Measurements from ENCODE around the gene ACTR2. TPM values are rescaled to one million over a fixed set of nuclear protein-coding genes. Genes with fewer than 3 reads are reported as not detected.

The ACTR2 gene
- total RNA-seq, 1 donor from 2014 or later, result 493 TPM

DNA sequence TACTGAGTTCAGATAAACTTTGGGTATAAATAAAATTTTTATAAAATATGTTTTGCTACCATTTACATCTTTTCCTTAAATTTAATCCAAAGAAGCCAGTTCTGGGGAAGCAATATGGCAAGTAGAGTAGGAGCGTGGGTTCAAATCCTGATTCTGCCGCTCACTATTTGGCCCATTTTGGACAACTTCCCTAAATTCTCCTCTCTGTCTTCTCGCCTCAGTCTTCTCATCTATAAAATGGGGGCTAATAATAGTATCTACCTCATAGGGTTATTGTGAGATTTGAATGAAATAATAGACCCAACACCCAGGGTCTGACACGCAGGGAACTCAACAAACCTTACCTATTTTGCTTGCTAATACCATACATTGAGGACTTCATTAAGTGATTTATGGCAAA, 59.7 kb downstream of the ACTR2 start:
- Histone ChIP-seq H3K4me3 (ENCODE audit: insufficient read depth, low read depth, low read length) (no peak overlapping the region), H3K27ac (ENCODE audit: low read depth, low read length) (no peak overlapping the region), H3K9me3 (ENCODE audit: insufficient read depth, low read depth, low read length) (no peaks in the 10 kb centered on the region), H3K79me2 (ENCODE audit: insufficient read depth, low read length) (no peaks in the 10 kb centered on the region), H3K36me3 (ENCODE audit: insufficient read depth, low read length) (no peaks in the 10 kb centered on the region), H3K4me1 (ENCODE audit: insufficient read depth, low read length) (no peaks in the 10 kb centered on the region), H2AFZ (ENCODE audit: low read depth, low read length) (no peak overlapping the region), H3K4me2 (ENCODE audit: low read length) (no peak overlapping the region), H3K27me3 (ENCODE audit: insufficient read depth, low read length) (no peaks in the 10 kb centered on the region), H3K9ac (ENCODE audit: low read length) (no peak overlapping the region), H4K20me1 (ENCODE audit: insufficient read depth, low read length) (no peaks in the 10 kb centered on the region)
- H3K27ac Mint-ChIP-seq (ENCODE audit: unreplicated experiment), result no peak overlapping the region
- H3K4me1 Mint-ChIP-seq (ENCODE audit: low read depth, unreplicated experiment), result peaks cover 11% of the 10 kb centered on the region
- H3K36me3 Mint-ChIP-seq (ENCODE audit: low read depth, unreplicated experiment), result no peaks in the 10 kb centered on the region
- no peak for DNase-seq (ENCODE audit: low read depth)
- FAIRE-seq, result no peak
- no peak for TF ChIP-seq EZH2 (IDR thresholded peaks at IDR 0.05; ENCODE audit: insufficient read depth, low read length)
- TF ChIP-seq, protein P1, sequence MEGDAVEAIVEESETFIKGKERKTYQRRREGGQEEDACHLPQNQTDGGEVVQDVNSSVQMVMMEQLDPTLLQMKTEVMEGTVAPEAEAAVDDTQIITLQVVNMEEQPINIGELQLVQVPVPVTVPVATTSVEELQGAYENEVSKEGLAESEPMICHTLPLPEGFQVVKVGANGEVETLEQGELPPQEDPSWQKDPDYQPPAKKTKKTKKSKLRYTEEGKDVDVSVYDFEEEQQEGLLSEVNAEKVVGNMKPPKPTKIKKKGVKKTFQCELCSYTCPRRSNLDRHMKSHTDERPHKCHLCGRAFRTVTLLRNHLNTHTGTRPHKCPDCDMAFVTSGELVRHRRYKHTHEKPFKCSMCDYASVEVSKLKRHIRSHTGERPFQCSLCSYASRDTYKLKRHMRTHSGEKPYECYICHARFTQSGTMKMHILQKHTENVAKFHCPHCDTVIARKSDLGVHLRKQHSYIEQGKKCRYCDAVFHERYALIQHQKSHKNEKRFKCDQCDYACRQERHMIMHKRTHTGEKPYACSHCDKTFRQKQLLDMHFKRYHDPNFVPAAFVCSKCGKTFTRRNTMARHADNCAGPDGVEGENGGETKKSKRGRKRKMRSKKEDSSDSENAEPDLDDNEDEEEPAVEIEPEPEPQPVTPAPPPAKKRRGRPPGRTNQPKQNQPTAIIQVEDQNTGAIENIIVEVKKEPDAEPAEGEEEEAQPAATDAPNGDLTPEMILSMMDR (IDR thresholded peaks at IDR 0.05; ENCODE audit: insufficient read depth, low read depth, low read length), result no peak
- no peaks in the 10 kb centered on the region for H3K27me3 Mint-ChIP-seq (ENCODE audit: low read depth, unreplicated experiment)
- no peaks in the 10 kb centered on the region for H3K9me3 Mint-ChIP-seq (ENCODE audit: unreplicated experiment)
- no peak overlapping the region for H3K4me3 Mint-ChIP-seq (ENCODE audit: unreplicated experiment)

DNA sequence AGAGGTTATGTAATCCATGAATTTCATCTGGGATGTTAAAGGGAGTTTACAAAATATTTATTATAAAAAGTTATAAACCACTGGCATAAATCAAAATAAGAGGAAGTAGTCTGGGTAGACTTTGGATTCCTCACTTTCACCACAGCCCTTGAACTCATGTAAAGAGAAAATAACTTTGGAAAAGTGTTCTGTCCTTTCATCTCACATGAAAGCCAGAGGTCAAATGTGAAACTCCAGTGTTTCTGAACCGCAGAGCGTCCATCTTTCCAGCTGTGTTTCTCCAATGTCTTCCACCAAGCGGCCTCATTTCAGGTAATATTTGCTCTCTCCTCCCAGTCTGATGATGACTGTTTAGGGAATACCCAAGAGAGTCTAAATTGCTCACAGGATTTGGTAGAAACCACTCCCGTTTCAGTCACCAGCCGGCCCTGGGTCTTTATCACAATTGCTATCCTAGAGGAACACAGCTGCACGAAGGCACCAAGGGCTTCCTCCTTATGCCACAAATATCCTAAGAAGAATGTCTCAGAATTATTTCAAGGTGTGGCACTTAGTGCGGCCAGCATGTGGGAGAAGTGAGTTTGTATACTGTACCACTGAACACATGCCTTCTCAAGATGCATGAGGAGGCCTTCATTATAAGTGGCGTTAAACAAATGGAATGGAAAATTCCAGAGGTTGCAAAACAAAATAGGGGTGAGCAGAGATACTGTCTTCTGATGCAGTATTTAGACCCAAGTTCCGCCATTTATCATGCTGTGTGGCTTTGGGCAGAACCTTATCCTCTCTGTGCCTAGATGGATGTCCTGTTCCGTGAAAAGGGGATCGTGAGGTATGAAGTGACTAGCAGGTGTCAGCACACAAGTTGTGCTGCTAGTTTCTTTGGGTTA, 63.8 kb downstream of the ACTR2 start:
- Histone ChIP-seq H3K27me3 (ENCODE audit: insufficient read depth, low read length) (peaks cover 2% of the 10 kb centered on the region), H3K9ac (ENCODE audit: low read length) (no peak overlapping the region), H3K27ac (ENCODE audit: low read depth, low read length) (no peak overlapping the region), H3K4me2 (ENCODE audit: low read length) (no peak overlapping the region), H4K20me1 (ENCODE audit: insufficient read depth, low read length) (no peaks in the 10 kb centered on the region), H2AFZ (ENCODE audit: low read depth, low read length) (no peak overlapping the region), H3K9me3 (ENCODE audit: insufficient read depth, low read depth, low read length) (no peaks in the 10 kb centered on the region), H3K4me3 (ENCODE audit: insufficient read depth, low read depth, low read length) (no peak overlapping the region), H3K36me3 (ENCODE audit: insufficient read depth, low read length) (no peaks in the 10 kb centered on the region), H3K4me1 (ENCODE audit: insufficient read depth, low read length) (no peaks in the 10 kb centered on the region), H3K79me2 (ENCODE audit: insufficient read depth, low read length) (no peaks in the 10 kb centered on the region)
- Mint-ChIP-seq H3K4me3 (ENCODE audit: unreplicated experiment) (no peak overlapping the region), H3K9me3 (ENCODE audit: unreplicated experiment) (no peaks in the 10 kb centered on the region), H3K27ac (ENCODE audit: unreplicated experiment) (no peak overlapping the region), H3K4me1 (ENCODE audit: low read depth, unreplicated experiment) (peaks cover 10% of the 10 kb centered on the region), H3K27me3 (ENCODE audit: low read depth, unreplicated experiment) (no peaks in the 10 kb centered on the region), H3K36me3 (ENCODE audit: low read depth, unreplicated experiment) (no peaks in the 10 kb centered on the region)
- no peak for DNase-seq (ENCODE audit: low read depth)
- TF ChIP-seq EZH2 (IDR thresholded peaks at IDR 0.05; ENCODE audit: insufficient read depth, low read length), result no peak
- TF ChIP-seq, protein P1 (IDR thresholded peaks at IDR 0.05; ENCODE audit: insufficient read depth, low read depth, low read length), result no peak
- FAIRE-seq, result no peak

DNA sequence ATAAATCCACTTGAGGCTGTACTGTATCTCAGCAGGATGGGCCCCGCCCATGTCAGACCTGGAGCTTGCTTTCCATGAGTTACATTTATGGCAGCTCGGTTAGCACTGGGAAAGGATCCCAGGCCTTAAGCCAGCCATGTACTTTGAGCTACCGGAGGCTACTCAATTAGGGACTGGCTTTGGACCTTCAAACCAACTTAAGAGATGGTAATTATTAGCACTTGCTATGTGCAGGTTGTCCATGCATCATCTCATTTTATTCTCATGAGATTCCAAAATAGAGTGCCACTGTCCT, 64.4 kb downstream of the ACTR2 start:
- no peak for DNase-seq (ENCODE audit: low read depth)
- no peak for FAIRE-seq
- no peak overlapping the region for H3K27ac Mint-ChIP-seq (ENCODE audit: unreplicated experiment)
- peaks cover 10% of the 10 kb centered on the region for H3K4me1 Mint-ChIP-seq (ENCODE audit: low read depth, unreplicated experiment)
- Histone ChIP-seq H3K36me3 (ENCODE audit: insufficient read depth, low read length) (no peaks in the 10 kb centered on the region), H2AFZ (ENCODE audit: low read depth, low read length) (no peak overlapping the region), H3K4me1 (ENCODE audit: insufficient read depth, low read length) (no peaks in the 10 kb centered on the region), H3K9ac (ENCODE audit: low read length) (no peak overlapping the region), H3K79me2 (ENCODE audit: insufficient read depth, low read length) (no peaks in the 10 kb centered on the region), H3K4me2 (ENCODE audit: low read length) (no peak overlapping the region), H3K27me3 (ENCODE audit: insufficient read depth, low read length) (peaks cover 2% of the 10 kb centered on the region), H3K9me3 (ENCODE audit: insufficient read depth, low read depth, low read length) (no peaks in the 10 kb centered on the region), H4K20me1 (ENCODE audit: insufficient read depth, low read length) (no peaks in the 10 kb centered on the region), H3K27ac (ENCODE audit: low read depth, low read length) (no peak overlapping the region), H3K4me3 (ENCODE audit: insufficient read depth, low read depth, low read length) (no peak overlapping the region)
- H3K9me3 Mint-ChIP-seq (ENCODE audit: unreplicated experiment), result no peaks in the 10 kb centered on the region
- no peak overlapping the region for H3K4me3 Mint-ChIP-seq (ENCODE audit: unreplicated experiment)
- no peaks in the 10 kb centered on the region for H3K36me3 Mint-ChIP-seq (ENCODE audit: low read depth, unreplicated experiment)
- TF ChIP-seq EZH2 (IDR thresholded peaks at IDR 0.05; ENCODE audit: insufficient read depth, low read length), result no peak
- TF ChIP-seq, protein P1 (IDR thresholded peaks at IDR 0.05; ENCODE audit: insufficient read depth, low read depth, low read length), result no peak
- H3K27me3 Mint-ChIP-seq (ENCODE audit: low read depth, unreplicated experiment), result no peaks in the 10 kb centered on the region
